ENCODE data around the gene CALM3. TPM values are rescaled to one million over a fixed set of nuclear protein-coding genes. Genes with fewer than 3 reads are reported as not detected.

CALM3 gene
- total and polyA plus RNA-seq, 7 donors: 120 to 192 (median 145) TPM

- DNase-seq (no peak), ATAC-seq (no peak)
- Histone ChIP-seq H3K9me3 (peaks cover 12% of the 10 kb centered on the region), H3K27me3 (ENCODE audit: insufficient read depth in 3 of 3, low read length in 2 of 3) (no peaks in the 10 kb centered on the region), H3K4me3 (peak overlapping the region; percentile 82), H3K4me1 (peaks cover 22% of the 10 kb centered on the region), H3K27ac (peak overlapping the region; percentile 97), H3K36me3 (ENCODE audit: insufficient read depth in 1 of 2, low read depth in 1 of 2) (peaks cover 0 to 31% of the 10 kb centered on the region in 2 donors)
- no peak for TF ChIP-seq CTCF (IDR thresholded peaks at IDR 0.05)
- 7 to 25% (median 24%) methylated on average over 2 of the region's 2 CpGs for WGBS, 3 donors
- intact Hi-C loops (cut with DNase I): no loop called here
Measured at GRCh38 chr19:46603195-46603637, 2.1 kb downstream of the CALM3 start.

GRCh38 chr19:46603752-46604231 is 2.7 kb downstream of the CALM3 start:
- WGBS, 3 donors: 59 to 74% (median 62%) methylated on average over 9 of the region's 9 CpGs
- DNase-seq: no peak
- ATAC-seq: no peak
- Histone ChIP-seq H3K36me3 (ENCODE audit: insufficient read depth in 1 of 2, low read depth in 1 of 2) (peaks cover 0 to 37% of the 10 kb centered on the region in 2 donors), H3K4me3 (peak overlapping the region; percentile 82), H3K4me1 (peaks cover 22% of the 10 kb centered on the region), H3K27me3 (ENCODE audit: insufficient read depth in 3 of 3, low read length in 2 of 3) (no peaks in the 10 kb centered on the region), H3K9me3 (peaks cover 6% of the 10 kb centered on the region), H3K27ac (peak overlapping the region; percentile 97)
- intact Hi-C loops (cut with DNase I): no loop called here
- no peak for TF ChIP-seq CTCF (IDR thresholded peaks at IDR 0.05)

DNA sequence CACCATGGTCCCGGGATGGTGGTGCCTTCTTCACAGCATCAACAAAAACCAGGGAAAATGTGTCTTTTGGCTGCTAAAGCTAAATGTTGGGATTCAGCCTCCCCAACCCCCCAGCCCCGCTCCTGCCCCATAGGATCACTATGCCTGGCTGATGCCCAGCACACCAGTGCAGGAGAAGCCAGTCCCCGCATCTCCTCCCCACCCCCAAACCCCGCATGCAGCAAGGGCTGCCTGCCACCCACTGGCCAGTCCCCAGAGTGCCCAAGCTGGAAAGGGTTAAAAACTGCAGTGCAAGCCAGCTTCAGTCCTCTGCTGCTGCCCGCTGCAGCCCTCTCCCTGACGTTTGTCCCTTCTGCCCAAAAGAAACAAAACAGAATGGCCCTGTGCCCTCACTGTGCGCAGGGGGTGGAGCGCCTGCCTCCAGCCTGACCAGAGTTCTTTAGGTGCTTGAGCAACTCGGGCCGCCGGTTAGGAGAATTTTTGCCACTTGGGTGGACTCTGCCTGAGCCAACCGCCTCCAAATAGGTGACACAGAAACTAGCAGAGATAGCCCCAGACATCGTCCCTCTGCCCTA is 3.7 kb downstream of the CALM3 start:
- Histone ChIP-seq H3K4me1 (peaks cover 22% of the 10 kb centered on the region), H3K9me3 (no peaks in the 10 kb centered on the region), H3K36me3 (ENCODE audit: insufficient read depth in 1 of 2, low read depth in 1 of 2) (peaks cover 0 to 48% of the 10 kb centered on the region in 2 donors), H3K27me3 (ENCODE audit: insufficient read depth in 3 of 3, low read length in 2 of 3) (no peaks in the 10 kb centered on the region), H3K4me3 (peak overlapping the region; percentile 7), H3K27ac (peak overlapping the region; percentile 23)
- ATAC-seq: no peak
- TF ChIP-seq CTCF (IDR thresholded peaks at IDR 0.05): no peak
- 53 to 82% (median 67%) methylated on average over 13 of the region's 13 CpGs for WGBS, 3 donors
- intact Hi-C loops (cut with DNase I): no loop called here
- no peak for DNase-seq

GRCh38 chr19:46605356-46605821 is 4.3 kb downstream of the CALM3 start:
- H3K36me3 ChIP-seq (ENCODE audit: insufficient read depth in 1 of 2, low read depth in 1 of 2): peaks cover 0 to 50% of the 10 kb centered on the region in 2 donors

More at GRCh38 chr19:46605356-46605821, 4.3 kb downstream of the CALM3 start:
- Histone ChIP-seq H3K4me1 (peaks cover 22% of the 10 kb centered on the region), H3K9me3 (no peaks in the 10 kb centered on the region), H3K4me3 (peak overlapping the region; percentile 7), H3K27me3 (ENCODE audit: insufficient read depth in 3 of 3, low read length in 2 of 3) (no peaks in the 10 kb centered on the region), H3K27ac (peak overlapping the region; percentile 23)
- DNase-seq (no peak), ATAC-seq (no peak)
- no peak for TF ChIP-seq CTCF (IDR thresholded peaks at IDR 0.05)
- intact Hi-C loops (cut with DNase I): no loop called here
- 76 to 84% (median 76%) methylated on average over 16 of the region's 16 CpGs for WGBS, 3 donors

All from psoas muscle (tissue), 8 donors.